Caco-2 (cell line): ENCODE results near the gene CDC42BPB. TPM values are rescaled to one million over a fixed set of nuclear protein-coding genes. Genes with fewer than 3 reads are reported as not detected.

Experiments
- BruUV-seq: library from RNA; stranded (reverse); fragments of 400-500 nt; replicated peaks from 2 replicates; lab custom pipeline; 2021; lab: Mats Ljungman, UMichigan
- CTCF ChIA-PET: fragments of 300-600 bp; sonication (Branson Sonifier 250); formaldehyde crosslinking; loops from one replicate; lab custom pipeline; 2022; ENCODE audit warnings: antibody characterized with exemption; lab: Charles Lee
- POLR2A ChIA-PET: fragments of 300-600 bp; sonication (Branson Sonifier 250); formaldehyde crosslinking; loops from one replicate; lab custom pipeline; 2022; ENCODE audit warnings: antibody characterized with exemption; lab: Charles Lee
- DNase-seq, 2 experiments: peaks; one replicate each; pipeline versions ENCODE4 v3.0.0 to v3.0.0-alpha.2; 2020 to 2022
- H3K27me3 ChIP-seq: replicated peaks from 2 replicates; pipeline ENCODE4 v1.6.0; 2011; ENCODE audit warnings: low read length; ENCODE audit not compliant: control insufficient read depth, insufficient read depth
- H3K36me3 ChIP-seq: 2 replicates; pipeline ENCODE4 v1.5.1; 2011; ENCODE audit warnings: low read length; ENCODE audit not compliant: control insufficient read depth, insufficient read depth
- H3K4me1 ChIP-seq: fragments of 250-450 bp; sonication (Bioruptor Pico); 2 replicates; pipeline ENCODE4 v1.5.1; 2020; ENCODE audit warnings: mild to moderate bottlenecking
- H3K4me3 ChIP-seq: 2 replicates; pipeline ENCODE4 v1.5.1; 2011; ENCODE audit warnings: low read depth, mild to moderate bottlenecking, control low read depth, low read length
- H3K9me3 ChIP-seq: fragments of 250-450 bp; sonication (Bioruptor Pico); 2 replicates; pipeline ENCODE4 v1.5.1; 2020; ENCODE audit warnings: mild to moderate bottlenecking, moderate library complexity
- H3K27ac Mint-ChIP-seq: one replicate; pipeline ENCODE4 v1.8.0; 2022; ENCODE audit warnings: mixed read lengths; ENCODE audit not compliant: unreplicated experiment
- H3K27me3 Mint-ChIP-seq: one replicate; pipeline ENCODE4 v1.8.0; 2022; ENCODE audit warnings: mixed read lengths; ENCODE audit not compliant: insufficient read depth, unreplicated experiment
- H3K36me3 Mint-ChIP-seq: one replicate; pipeline ENCODE4 v1.8.0; 2022; ENCODE audit warnings: mild to moderate bottlenecking, mixed read lengths; ENCODE audit not compliant: insufficient read depth, unreplicated experiment
- H3K4me1 Mint-ChIP-seq: one replicate; pipeline ENCODE4 v1.8.0; 2022; ENCODE audit warnings: low read depth, mixed read lengths; ENCODE audit not compliant: unreplicated experiment
- H3K4me3 Mint-ChIP-seq: one replicate; pipeline ENCODE4 v1.8.0; 2022; ENCODE audit warnings: mild to moderate bottlenecking, moderate library complexity, mixed read lengths; ENCODE audit not compliant: unreplicated experiment
- H3K9me3 Mint-ChIP-seq: one replicate; pipeline ENCODE4 v1.8.0; 2022; ENCODE audit warnings: mixed read lengths; ENCODE audit not compliant: unreplicated experiment
- CTCF ChIP-seq, 2 experiments: fragments of 200-600 bp in 1 of 2; IDR thresholded peaks; 1 replicate in 1 of 2; 2 replicates in 1 of 2; pipeline versions ENCODE4 v1.5.1 to v1.8.0; 2011 to 2022; ENCODE audit warnings: antibody characterized with exemption in 1 of 2, control low read depth in 1 of 2, inconsistent platforms in 1 of 2, low read depth in 1 of 2, low read length in 1 of 2, mild to moderate bottlenecking in 1 of 2, moderate library complexity in 1 of 2; ENCODE audit not compliant: insufficient read depth in 1 of 2, severe bottlenecking in 1 of 2, unreplicated experiment in 1 of 2
- intact Hi-C: fragments of 100-400 bp; cut with micrococcal nuclease; formaldehyde crosslinking; loops from one replicate; pipeline ENCODE4 v1.10.0; 2022; ENCODE audit not compliant: unreplicated experiment
- total RNA-seq: library from RNA; stranded (reverse); gene quantifications from 2 replicates; pipeline ENCODE4 v1.2.3, GENCODE V29; 2022

CDC42BPB gene
- total RNA-seq, 1 experiment from 2014 or later = 55.1 TPM

- intact Hi-C loops = loop anchor here (10.0 kb wide), 1 partner anchor 396 kb away; no protein-coding TSS in a partner anchor
- Mint-ChIP-seq H3K4me1 (no peaks in the 10 kb centered on the region), H3K27ac (no peak overlapping the region), H3K4me3 (no peak overlapping the region), H3K9me3 (no peaks in the 10 kb centered on the region), H3K27me3 (no peaks in the 10 kb centered on the region), H3K36me3 (peaks cover 4% of the 10 kb centered on the region)
- Histone ChIP-seq H3K27me3 (no peaks in the 10 kb centered on the region), H3K4me3 (no peak overlapping the region), H3K9me3 (no peaks in the 10 kb centered on the region), H3K4me1 (peaks cover 20% of the 10 kb centered on the region), H3K36me3 (no peaks in the 10 kb centered on the region; the same call in 1 of the 2 replicates)
- DNase-seq = no peak
- no peak for TF ChIP-seq CTCF (IDR thresholded peaks at IDR 0.05; ENCODE audit: insufficient read depth in 1 of 2, low read depth in 1 of 2, low read length in 1 of 2, severe bottlenecking in 1 of 2, unreplicated experiment in 1 of 2)
- POLR2A ChIA-PET = no interaction called here
- no TSS peak for BruUV-seq
- CTCF ChIA-PET = no interaction called here
These were observed 136.4 kb downstream of the CDC42BPB start for GRCh38 chr14:102920998-102921304.

- no peak overlapping the region for H3K4me3 ChIP-seq
- POLR2A ChIA-PET = no interaction called here
- no peak for TF ChIP-seq CTCF (IDR thresholded peaks at IDR 0.05; ENCODE audit: insufficient read depth in 1 of 2, low read depth in 1 of 2, low read length in 1 of 2, severe bottlenecking in 1 of 2, unreplicated experiment in 1 of 2)
- no peaks in the 10 kb centered on the region for H3K27me3 ChIP-seq
- Mint-ChIP-seq H3K27ac (no peak overlapping the region), H3K36me3 (no peaks in the 10 kb centered on the region), H3K9me3 (no peaks in the 10 kb centered on the region), H3K27me3 (no peaks in the 10 kb centered on the region), H3K4me1 (no peaks in the 10 kb centered on the region), H3K4me3 (no peak overlapping the region)
- no peaks in the 10 kb centered on the region for H3K9me3 ChIP-seq
- H3K36me3 ChIP-seq = no peaks in the 10 kb centered on the region; the same call in 1 of the 2 replicates
- DNase-seq = no peak
- CTCF ChIA-PET = no interaction called here
- peaks cover 20% of the 10 kb centered on the region for H3K4me1 ChIP-seq
- intact Hi-C loops = loop anchor here (10.0 kb wide), 1 partner anchor 396 kb away; no protein-coding TSS in a partner anchor
- no TSS peak for BruUV-seq
These were observed 136.9 kb downstream of the CDC42BPB start for GRCh38 chr14:102920273-102920997.

- Mint-ChIP-seq H3K36me3 (no peaks in the 10 kb centered on the region), H3K27me3 (no peaks in the 10 kb centered on the region), H3K4me3 (no peak overlapping the region), H3K27ac (no peak overlapping the region), H3K4me1 (no peaks in the 10 kb centered on the region), H3K9me3 (no peaks in the 10 kb centered on the region)
- intact Hi-C loops = loop anchor here (5.0 kb wide), 1 partner anchor 41 kb away; no protein-coding TSS in a partner anchor
- no peak for TF ChIP-seq CTCF (IDR thresholded peaks at IDR 0.05; ENCODE audit: insufficient read depth in 1 of 2, low read depth in 1 of 2, low read length in 1 of 2, severe bottlenecking in 1 of 2, unreplicated experiment in 1 of 2)
- Histone ChIP-seq H3K9me3 (no peaks in the 10 kb centered on the region), H3K4me1 (peaks cover 11% of the 10 kb centered on the region), H3K4me3 (no peak overlapping the region), H3K27me3 (no peaks in the 10 kb centered on the region), H3K36me3 (no peaks in the 10 kb centered on the region)
- POLR2A ChIA-PET = no interaction called here
- CTCF ChIA-PET = interaction anchor here (1.9 kb wide), 1 partner anchor 224 kb away, joined by 6 read pairs; no protein-coding TSS in a partner anchor
- no peak for DNase-seq
- BruUV-seq = no TSS peak
These were observed 138.9 kb downstream of the CDC42BPB start for GRCh38 chr14:102918438-102918837.
